Measurements from ENCODE around the gene EPB41L1.

The EPB41L1 gene

DNA sequence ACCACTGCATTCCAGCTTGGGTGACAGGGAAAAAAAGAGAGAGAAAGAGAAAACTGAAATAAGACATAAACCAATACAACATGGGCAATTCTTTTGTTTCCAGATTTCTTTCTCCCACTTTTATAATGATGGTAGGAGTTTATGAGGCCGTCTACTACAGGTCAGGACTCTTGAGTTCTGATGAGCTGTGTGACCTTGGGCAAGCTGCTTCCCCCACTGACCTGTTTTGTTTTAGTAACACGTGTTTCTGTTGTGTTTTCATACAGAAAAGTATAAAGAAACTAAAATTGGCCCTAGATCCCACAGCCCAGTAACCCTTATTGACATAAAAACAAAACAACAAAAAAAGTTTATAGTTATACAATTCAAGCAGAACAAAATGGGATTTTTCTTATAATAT is 58.8 kb downstream of the EPB41L1 start:
- no peak for TF ChIP-seq POLR2AphosphoS5 (IDR thresholded peaks at IDR 0.05; ENCODE audit: low read depth, low read length)
- no peak for TF ChIP-seq FOXP2 (optimal IDR thresholded peaks at IDR 0.05; ENCODE audit: borderline replicate concordance, extremely low read depth, extremely low read length, insufficient read depth)
- no peak for TF ChIP-seq SIN3A (IDR thresholded peaks at IDR 0.05; ENCODE audit: borderline replicate concordance, insufficient read depth, low read length)
- TF ChIP-seq TAF1 (IDR thresholded peaks at IDR 0.05; ENCODE audit: borderline replicate concordance, insufficient read depth, low read length), result no peak
- TF ChIP-seq, protein P1, sequence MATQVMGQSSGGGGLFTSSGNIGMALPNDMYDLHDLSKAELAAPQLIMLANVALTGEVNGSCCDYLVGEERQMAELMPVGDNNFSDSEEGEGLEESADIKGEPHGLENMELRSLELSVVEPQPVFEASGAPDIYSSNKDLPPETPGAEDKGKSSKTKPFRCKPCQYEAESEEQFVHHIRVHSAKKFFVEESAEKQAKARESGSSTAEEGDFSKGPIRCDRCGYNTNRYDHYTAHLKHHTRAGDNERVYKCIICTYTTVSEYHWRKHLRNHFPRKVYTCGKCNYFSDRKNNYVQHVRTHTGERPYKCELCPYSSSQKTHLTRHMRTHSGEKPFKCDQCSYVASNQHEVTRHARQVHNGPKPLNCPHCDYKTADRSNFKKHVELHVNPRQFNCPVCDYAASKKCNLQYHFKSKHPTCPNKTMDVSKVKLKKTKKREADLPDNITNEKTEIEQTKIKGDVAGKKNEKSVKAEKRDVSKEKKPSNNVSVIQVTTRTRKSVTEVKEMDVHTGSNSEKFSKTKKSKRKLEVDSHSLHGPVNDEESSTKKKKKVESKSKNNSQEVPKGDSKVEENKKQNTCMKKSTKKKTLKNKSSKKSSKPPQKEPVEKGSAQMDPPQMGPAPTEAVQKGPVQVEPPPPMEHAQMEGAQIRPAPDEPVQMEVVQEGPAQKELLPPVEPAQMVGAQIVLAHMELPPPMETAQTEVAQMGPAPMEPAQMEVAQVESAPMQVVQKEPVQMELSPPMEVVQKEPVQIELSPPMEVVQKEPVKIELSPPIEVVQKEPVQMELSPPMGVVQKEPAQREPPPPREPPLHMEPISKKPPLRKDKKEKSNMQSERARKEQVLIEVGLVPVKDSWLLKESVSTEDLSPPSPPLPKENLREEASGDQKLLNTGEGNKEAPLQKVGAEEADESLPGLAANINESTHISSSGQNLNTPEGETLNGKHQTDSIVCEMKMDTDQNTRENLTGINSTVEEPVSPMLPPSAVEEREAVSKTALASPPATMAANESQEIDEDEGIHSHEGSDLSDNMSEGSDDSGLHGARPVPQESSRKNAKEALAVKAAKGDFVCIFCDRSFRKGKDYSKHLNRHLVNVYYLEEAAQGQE (IDR thresholded peaks at IDR 0.05; ENCODE audit: insufficient read depth in 1 of 2, low read depth in 2 of 2, low read length in 2 of 2), result no peak

DNA sequence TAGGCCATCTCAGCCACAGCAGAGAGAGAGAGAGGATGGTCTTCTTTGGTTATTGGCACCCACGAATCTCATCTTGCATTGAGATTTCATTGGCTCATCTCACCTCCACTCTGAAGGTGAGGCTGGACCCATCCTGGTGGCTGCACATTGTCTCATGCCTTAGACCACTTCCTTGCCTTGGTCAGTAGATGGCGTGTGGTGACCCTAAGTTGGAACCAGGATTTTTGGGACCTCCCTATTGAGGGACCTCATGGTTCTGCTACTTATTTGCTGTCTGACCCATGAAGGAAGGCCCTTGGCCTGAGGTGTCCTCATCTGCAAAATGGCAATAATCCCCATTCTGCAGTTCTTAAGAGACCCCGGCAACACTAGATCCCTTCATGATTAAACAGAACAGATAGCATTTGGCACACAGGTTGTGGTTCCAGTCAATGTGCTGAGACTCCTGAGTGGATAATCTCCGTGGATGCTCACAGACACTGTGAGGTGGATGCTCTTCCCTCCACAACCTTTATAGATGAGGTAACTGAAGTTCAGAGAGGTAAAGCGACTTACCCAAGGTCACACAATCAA is 60.2 kb downstream of the EPB41L1 start:
- TF ChIP-seq TAF1 (IDR thresholded peaks at IDR 0.05; ENCODE audit: borderline replicate concordance, insufficient read depth, low read length) (no peak), POLR2AphosphoS5 (IDR thresholded peaks at IDR 0.05; ENCODE audit: low read depth, low read length) (no peak), SIN3A (IDR thresholded peaks at IDR 0.05; ENCODE audit: borderline replicate concordance, insufficient read depth, low read length) (no peak), FOXP2 (optimal IDR thresholded peaks at IDR 0.05; ENCODE audit: borderline replicate concordance, extremely low read depth, extremely low read length, insufficient read depth) (no peak)
- TF ChIP-seq, protein P1 (IDR thresholded peaks at IDR 0.05; ENCODE audit: insufficient read depth in 1 of 2, low read depth in 2 of 2, low read length in 2 of 2), result no peak

DNA sequence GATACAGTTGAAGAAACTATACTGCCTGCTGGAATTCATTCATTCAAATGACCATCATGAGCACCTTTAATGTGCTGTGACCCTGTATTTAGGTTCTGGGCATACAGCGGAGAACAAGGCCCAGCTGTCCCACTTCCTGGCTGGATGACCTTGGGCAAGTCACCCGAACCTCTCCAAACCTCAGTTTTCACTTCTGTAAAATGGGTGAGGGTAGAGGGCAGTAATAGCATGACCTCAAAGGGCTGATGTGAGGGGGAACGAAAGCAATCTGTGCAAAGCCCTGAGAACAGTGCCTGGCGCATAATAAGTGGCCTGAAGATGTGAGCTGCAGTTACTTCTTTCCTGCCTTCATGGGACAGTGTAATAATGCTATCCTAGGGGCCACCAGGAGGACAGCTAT is 61.2 kb downstream of the EPB41L1 start:
- TF ChIP-seq FOXP2 (optimal IDR thresholded peaks at IDR 0.05; ENCODE audit: borderline replicate concordance, extremely low read depth, extremely low read length, insufficient read depth) (no peak), POLR2AphosphoS5 (IDR thresholded peaks at IDR 0.05; ENCODE audit: low read depth, low read length) (no peak), SIN3A (IDR thresholded peaks at IDR 0.05; ENCODE audit: borderline replicate concordance, insufficient read depth, low read length) (no peak), TAF1 (IDR thresholded peaks at IDR 0.05; ENCODE audit: borderline replicate concordance, insufficient read depth, low read length) (no peak)
- TF ChIP-seq, protein P1 (IDR thresholded peaks at IDR 0.05; ENCODE audit: insufficient read depth in 1 of 2, low read depth in 2 of 2, low read length in 2 of 2), result no peak

- no peak for TF ChIP-seq TAF1 (IDR thresholded peaks at IDR 0.05; ENCODE audit: borderline replicate concordance, insufficient read depth, low read length)
- TF ChIP-seq, protein P1 (IDR thresholded peaks at IDR 0.05; ENCODE audit: insufficient read depth in 1 of 2, low read depth in 2 of 2, low read length in 2 of 2), result no peak
- no peak for TF ChIP-seq POLR2AphosphoS5 (IDR thresholded peaks at IDR 0.05; ENCODE audit: low read depth, low read length)
- TF ChIP-seq SIN3A (IDR thresholded peaks at IDR 0.05; ENCODE audit: borderline replicate concordance, insufficient read depth, low read length), result no peak
- no peak for TF ChIP-seq FOXP2 (optimal IDR thresholded peaks at IDR 0.05; ENCODE audit: borderline replicate concordance, extremely low read depth, extremely low read length, insufficient read depth)
Measured at GRCh38 chr20:36216314-36217025, 61.9 kb downstream of the EPB41L1 start.

All from PFSK-1 (cell line).